Hepatic stellate cell (primary cell): ENCODE data around the gene SYK.
"Not testable (repeated sequence)": the region's sequence is repeated elsewhere in the genome, so short reads cannot be mapped to it uniquely, and the experiment has no call there.

ENCODE experiments used
- DNase-seq: peaks from one replicate; pipeline ENCODE4 v3.0.0; 2011; ENCODE audit warnings: low spot score

The SYK gene

DNA sequence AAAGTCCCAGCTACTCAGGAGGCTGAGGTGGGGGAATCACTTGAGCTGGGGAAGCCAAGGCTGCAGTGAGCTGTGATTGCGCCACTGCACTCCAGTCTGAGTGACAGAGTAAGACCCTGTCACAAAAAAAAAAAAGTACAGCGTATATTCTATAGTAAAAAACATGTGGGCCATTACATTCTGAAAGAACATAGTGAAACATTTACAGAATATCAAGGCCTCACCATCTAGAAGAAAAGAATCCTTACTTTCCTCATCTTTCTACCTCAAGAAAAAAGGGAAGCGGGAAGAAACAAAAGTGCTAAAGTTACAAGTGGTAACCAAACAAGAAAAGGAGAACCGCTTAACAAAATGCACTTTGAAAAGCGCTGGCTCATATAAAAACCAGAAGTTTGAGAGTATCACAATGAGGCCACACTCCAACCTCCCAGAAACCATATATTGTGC, 5.7 kb upstream of the SYK start:
- DNase-seq: no peak

DNA sequence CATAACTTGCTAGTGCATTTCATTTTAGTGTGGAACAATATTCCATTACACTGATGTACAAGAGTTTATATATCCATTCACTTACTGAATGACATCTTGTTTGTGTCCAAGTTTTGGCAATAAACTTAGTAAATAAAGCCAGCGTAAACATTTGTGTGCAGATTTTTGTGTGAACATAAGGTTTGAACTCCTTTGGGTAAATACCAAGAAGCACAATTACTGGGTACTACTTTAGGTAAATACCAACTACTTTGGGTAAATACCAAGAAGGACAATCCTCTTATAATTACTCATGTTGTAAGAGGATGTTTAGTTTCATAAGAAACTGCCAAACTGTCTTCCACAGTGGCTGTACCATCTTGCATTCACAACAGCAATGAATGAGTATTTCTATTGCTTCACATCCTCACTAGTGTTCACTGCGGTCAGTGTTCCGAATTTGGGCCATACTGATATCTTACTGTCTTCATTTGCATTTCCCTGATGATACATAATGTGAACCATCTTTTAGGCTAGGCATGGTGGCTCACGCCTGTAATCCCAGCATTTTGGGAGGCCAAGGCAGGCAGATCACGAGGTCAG, 2.3 kb upstream of the SYK start:
- DNase-seq: no peak

DNA sequence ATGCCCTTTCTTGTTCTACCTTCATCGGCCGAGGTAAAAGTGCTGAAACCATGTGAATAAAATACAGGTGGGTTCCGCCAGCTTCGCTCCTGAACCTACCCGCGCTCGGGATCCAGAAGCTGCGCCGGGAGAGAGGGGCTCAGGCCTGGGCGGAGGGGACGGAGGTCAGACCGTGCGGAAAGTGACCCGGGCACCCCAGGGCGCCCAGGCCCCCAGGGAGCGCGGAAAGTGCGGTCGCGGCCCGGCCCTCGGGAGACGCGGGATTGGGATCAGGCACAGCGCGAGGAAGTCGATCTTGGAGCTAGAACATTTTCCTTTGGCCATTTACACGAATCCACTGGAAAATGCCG, 329 bp downstream of the SYK start:
- no peak for DNase-seq

DNA sequence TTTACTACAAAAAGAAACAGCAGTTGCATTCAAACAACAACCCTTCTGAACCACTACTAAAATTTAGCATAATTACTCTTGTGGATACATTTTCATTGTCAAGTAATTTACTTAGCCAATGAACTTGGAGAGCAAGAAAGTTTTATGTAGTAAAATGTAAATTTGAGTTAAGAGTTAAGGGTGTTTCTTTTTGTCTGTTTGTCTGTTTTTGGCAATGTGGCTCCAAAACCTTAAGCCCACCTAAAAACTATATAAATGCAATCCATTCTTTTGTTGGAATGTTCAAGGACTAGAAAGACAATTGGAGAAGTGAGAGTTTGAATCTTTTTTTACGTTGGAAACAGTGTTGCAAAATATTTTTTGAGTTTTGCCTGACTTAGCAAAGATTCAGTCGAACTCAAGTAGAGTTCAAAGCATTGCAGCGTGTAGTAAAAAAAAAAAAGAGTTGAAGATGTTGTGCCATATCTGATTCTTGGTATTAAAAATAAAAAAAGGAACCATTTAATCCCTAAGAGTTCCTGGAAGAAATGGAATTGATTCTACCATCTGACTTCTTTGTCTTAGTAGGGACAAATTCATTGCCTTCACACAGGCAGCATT, 867 bp downstream of the SYK start:
- no peak for DNase-seq

DNA sequence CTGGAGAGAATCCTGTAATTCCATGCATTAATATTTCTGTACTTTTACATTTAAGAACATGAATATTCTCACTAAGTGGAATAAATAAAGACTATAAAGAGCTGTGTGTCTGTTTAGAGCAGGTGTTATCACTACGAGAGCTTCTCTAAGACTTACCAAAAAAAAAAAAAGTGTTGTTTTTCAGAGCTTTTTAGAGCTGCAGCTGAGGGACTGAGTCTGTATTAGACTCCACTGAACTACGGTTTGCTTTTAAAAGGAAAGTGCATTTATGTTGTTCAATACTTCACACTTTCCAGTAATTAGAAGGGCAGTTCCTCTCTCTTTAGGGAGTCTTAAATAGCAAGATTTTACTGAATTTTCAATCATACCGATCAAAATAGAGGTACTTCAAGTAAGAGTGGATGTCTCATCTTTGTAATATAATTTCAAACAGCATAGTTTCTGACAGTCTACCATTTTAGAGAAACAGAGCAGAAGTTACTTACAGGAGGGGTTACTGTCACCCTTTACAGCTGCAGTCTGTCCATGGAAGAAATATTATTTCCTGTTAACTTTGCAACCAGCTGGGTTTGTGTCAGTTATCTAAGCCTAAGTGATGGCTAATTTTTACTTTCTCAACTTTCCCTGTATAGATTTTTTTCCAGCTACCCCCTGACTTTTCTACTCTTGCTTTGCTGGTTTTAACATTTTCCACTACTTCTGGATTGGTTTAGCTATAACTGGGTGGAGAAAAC, 2.4 kb downstream of the SYK start:
- DNase-seq: no peak

DNA sequence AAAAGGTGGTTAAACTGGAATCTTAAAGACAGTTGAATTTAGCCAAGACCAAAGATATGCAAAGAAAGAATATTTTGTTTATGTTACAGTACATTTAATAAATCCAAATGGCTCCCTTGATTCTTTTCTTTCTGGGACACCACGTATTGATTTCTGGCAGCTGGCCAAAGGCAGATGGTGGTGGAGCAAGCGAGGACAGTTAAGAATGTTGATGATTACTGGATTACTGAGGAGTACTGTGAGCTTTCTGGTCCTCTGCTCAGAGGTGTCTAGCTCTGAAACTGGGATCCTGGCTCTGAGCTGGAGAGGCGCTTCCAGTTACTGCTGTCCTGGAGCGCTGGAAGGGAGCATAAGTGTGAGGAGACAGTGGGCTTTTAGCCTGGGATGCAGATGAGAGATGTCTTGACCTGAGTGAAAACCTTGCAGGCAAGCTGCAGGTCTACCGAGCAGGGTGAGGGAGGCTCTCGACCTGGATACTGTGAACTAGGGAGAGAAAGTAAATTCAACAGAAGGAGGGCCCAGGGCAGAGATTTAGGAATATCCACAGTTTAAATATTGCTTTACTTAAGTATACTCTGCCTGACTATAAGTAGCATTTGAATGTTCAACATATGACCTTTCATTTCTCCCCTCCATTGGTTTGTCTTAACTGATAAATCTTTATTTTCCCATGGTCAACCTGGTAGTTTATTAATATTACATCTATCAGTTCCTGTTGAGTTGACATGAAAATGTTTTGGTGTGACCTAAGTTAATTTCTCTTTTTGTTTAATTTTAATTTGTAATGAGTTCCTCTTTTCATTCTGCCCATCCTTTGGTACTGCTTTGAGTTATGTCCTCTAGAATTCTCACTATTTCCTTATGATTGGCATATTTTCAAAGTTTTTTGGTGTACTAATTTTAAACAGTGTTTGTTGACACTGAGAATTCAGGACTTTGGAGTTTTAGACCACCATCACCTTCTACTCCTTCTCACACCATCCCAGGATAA, 3.7 kb downstream of the SYK start:
- DNase-seq: no peak

DNA sequence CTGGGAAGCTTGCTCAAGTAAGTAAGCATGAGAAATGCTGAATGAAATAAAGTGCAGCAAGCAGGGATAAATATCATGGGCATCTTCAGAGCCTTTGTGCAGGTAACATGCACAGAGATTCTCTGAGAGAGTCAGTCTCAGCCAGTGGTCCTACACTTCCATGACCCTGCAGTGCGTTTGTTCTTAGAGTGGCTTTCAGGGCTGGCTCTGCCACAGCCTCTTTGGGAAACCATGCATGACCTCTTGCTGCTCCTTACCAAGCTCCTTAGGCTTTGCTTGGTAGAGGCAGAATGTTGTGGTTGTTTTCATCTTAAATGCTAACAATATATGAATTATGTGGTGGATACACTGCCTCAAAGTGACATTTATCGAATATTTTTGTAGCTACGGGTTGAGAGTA, 5.4 kb downstream of the SYK start:
- DNase-seq: no peak

DNA sequence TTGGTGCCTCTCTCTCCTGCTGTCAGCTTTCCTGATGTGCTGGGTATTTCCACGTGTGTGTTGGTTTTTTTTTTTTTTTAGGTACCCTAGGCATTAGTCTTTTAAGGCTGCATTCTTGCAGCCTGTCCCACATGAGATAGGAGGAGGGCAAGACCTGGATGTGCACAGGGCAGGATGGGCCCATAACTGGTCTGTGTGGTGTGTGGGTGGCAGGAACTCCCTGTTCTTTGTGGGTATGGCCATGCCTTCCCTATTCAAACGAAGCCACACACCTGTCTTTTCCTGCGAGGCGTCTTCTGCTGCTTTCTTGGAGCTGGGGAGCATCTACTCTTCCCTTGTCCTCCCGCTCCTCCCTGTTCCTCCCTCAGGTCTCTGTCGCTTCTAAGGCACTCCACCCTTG, 6.8 kb downstream of the SYK start:
- DNase-seq: no peak

DNA sequence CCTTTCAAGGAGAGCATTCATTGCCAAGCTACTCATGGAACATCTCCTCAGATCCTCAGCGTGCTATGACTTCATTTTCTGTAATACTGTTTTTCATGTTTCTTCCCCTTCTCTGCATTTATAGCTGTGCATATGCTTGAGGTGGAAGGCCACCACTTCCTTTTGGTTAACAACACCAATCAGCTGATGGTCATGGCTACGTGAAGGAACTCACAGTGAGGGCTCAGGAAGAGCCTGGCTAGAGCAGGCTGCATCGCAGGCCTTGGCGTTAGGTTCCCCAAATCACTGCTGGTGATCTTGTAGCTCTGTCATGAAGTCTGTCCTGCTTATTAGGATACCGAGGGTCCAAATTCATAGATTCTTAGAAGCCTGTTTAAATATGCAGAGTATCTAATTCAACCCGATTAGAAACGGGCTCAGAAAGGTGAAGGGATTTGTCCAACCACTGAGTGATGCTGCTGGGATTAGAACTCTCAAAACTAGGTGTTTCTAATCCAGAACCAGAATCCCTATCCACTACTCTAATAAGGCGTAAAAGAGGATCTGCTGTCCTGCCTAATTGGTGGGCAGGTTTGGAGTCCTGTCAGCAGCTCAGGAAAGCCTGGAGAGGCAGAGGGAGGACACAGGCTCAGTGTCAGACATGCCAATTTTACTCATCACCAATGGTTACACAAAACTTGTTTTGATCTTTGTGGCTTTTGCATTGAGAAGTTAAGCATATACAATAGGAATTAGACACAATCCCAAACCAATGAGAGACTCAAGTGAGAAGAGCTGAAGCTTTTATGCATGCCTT, 7.5 kb downstream of the SYK start:
- DNase-seq: no peak

DNA sequence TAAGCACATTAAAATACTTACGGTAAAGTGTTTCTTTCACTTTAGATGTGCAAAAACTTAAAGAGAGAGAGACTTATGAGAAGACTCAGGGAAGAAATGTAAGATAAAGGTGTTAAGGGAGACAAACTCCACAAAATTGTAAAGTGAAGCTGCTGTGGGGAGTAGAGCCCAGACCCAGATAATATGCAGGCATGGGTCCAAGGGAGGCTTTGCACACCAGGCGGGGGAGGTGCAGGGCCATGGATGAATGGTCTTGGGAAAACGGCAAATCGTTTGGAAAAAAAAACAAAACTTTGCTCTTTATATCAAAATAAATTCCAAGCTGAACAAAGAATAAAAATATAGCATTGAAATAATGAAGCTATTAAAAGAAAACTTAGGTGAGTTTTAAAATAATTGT, 9.1 kb downstream of the SYK start:
- no peak for DNase-seq

DNA sequence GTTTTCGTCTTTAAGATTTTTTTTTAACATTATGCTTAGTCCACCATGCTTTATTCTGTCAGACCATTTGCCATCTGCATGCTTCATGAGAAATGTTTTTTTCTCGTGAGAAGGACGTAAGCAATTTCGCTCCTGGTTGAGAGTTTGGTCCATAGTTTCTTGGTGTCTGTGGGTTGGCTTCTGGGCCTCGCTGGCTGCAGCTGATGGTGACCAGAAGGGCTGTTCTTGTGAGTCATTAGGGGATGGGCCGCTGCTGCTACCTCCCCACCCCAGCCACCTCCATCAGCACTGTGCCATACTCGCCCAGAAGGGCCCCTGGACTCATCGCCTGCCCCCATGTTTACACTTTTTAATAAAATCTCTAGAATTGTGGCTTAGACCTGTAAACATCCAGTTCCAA, 11.4 kb downstream of the SYK start:
- DNase-seq: no peak

DNA sequence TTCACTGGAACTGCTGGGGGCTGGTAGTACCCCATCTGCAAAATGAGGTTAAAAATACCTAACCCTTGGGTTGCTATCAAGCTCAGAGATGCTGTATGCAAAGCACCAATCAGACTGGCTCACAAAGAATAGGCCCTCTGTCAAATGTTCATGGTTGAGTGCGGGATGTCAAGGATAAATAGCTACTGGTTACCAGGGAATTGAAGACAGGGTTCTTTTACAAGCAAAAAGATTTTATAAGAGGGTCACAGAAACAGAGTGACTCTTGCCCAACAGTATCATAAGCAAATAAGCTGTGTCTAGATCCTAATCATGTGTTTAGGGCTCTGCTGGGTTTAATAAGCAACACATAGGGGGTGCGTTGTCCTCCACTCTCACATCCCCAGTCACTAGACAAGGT, 11.9 kb downstream of the SYK start:
- no peak for DNase-seq

DNA sequence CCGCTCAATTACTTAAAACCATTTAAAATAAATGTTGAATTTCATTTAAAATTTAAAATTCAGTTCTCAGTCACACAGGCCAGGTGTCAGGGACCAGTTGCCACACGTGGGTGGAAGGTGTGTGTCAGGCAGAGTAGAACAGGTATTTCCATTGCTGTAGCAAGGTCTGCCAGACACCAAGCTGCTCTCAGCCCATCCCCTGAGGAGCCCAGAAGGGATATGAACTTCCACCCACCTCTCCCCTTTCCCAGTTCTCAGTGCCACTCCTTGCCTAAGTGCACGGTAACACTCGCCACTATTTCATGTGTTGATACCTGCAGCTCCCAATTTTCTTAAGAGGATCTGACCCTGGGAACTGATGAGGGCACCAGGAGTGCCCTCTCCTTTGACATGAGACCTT, 12.7 kb downstream of the SYK start:
- DNase-seq: no peak

DNA sequence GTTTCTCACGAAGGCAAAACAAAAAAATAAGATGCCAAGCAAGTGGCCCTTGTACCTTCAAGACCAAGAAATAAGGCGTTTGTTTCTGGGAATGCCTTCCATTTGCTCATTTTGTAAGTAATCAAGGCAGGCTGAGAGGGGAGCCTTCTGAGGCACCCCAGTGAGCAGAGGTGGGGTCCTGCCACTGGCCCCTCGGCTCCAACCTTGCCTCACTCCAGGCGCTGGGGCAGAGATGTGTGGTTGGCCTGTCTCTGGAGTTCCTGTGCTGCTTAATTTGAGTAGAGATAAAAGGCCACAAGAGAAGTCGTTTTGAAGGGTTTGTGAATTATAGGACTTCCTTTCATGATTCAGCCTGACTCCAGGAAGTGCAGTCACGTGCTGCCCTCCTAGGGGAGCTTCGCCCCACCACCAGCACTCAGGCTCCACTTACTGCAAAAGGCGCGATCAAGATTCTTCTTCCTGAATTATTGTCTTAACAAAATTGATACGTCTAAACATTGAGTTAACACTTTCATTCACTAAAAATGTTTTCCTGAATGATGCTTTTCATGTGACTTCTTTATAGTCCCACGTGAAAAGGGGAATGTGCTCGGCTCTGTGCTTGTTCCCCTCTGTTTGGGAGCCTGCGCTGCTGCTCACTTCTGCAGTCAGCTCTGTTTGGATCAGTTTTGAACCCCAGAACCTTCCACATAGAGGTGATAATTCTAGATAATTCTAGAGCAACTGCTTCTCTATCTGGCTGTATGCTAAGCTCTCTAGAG, 13.7 kb downstream of the SYK start:
- DNase-seq: no peak

DNA sequence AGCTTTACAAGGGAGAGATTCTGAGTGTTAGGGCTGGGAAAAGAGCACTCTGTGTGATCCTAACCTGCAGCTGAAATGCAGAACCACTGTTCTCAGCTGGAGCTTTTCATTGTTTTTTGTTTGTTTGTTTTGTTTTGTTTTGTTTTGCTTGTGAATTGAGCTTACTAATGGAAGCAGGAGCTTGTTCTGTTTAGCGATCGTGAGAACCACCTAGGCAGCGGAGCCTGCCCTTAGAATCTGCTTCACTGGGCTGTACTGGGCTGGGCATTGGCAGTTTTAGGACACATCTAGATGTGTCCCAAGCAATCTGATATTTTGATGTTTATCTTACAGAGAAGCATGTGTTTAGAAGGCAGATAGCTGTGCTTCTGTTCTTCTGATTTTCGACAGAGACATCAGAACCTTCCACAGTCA, 14.3 kb downstream of the SYK start:
- DNase-seq: no peak

DNA sequence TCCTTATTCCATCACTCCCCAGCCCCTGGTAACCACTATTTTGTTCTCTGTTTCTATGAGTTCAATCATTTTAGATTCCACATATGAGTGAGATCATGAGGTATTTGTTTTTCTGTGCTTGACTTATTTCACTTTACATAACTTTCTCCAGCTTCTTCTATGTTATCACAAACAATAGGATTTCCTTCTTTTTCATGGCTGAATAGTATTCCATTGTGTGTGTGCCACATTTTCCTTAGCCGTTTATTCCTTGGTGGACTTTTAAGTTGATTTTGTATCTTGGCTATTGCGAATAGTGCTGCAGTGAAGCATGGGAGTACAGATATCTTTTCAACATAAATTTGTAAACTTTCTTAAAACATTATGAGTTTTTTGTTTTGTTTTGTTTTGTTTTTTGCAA, 15.1 kb downstream of the SYK start:
- DNase-seq: no peak

DNA sequence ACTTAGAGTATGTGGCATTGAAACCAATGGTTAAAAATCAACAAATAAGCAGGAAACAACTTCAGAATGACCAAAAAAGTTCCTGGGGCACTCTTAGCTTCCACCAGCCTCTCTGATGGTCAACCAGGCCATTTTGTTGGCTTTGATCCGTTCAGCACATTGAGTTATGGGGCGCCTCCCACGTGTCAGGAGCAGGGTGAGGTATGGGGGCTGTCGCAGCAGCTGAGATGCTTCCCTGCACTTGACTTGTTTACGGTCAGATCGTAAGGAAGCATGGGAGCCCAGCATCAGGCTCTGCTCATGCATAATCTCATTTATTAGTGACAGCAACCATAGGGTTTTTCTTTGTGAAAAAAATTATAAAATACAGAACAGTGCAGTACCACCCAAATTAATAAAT, 16.7 kb downstream of the SYK start:
- no peak for DNase-seq

DNA sequence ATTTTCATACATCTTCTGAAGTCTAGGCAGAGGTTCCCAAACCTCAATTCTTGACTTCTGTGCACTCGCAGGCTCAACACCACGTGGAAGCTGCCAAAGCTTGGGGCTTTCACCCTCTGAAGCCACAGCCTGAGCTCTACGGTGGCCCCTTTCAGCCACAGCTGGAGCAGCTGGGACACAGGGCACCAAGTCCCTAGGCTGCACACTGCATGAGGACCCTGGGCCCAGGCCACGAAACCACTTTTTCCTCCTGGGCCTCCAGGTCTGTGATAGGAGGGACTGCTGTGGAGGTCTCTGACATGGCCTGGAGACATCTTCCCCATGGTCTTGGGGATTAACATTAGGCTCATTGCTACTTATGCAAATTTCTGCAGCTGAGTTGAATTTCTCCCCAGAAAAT, 18.8 kb downstream of the SYK start:
- DNase-seq: not testable (repeated sequence)

DNA sequence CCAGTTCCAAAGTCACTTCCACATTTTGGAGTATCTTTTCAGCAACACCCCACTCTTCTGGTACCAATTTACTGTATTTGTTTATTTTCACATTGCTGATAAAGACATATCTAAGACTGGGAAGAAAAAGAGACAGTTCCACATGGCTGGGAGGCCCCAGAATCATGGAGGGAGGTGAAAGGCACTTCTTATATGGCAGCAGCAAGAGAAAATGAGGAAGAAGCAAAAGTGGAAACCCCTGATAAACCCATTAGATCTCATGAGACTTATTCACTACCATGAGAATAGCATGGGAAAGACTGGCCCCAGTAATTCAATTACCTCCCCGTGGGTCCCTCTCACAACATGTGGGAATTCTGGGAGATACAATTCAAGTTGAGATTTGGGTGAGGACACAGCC, 19.6 kb downstream of the SYK start:
- DNase-seq: not testable (repeated sequence)

DNA sequence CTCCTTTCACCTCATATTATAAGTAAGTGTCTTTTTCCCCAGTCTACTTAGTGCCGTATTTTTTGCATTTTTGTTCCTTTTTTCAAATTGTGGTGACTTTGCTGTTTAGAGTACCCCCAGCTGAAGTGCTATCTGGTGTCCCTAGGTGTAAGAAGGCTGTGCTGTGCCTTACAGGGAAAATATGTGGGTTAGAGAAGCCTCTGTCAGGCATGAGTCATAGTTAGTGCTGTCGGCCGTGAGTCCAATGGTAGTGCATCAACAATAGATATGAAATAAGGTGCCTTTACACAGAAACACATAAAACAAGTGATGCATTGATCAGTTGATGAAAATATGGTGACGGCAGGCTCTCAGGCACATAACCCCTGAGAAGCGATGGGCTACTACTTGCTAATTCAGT, 20.1 kb downstream of the SYK start:
- DNase-seq: no peak

DNA sequence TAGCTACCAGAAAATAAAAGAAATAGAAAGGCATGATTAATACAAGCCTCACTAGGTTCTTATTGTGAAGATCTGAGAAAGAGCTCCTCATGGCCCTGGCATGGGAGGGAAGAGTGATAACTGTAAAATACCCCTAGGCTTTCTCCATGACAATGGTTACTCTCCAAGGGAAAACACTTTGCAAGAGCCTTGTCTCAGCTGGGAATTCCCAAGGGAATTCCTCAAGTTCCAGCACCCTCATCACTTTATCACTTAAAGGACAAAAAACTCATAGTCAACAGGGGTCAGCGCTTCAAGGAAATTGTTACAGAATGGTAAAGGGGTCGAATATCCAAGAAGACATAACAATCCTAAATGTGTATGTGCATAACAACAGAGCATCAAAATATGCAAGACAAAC, 21.2 kb downstream of the SYK start:
- no peak for DNase-seq
